ENCODE results near the gene MTMR12.

The MTMR12 gene

DNA sequence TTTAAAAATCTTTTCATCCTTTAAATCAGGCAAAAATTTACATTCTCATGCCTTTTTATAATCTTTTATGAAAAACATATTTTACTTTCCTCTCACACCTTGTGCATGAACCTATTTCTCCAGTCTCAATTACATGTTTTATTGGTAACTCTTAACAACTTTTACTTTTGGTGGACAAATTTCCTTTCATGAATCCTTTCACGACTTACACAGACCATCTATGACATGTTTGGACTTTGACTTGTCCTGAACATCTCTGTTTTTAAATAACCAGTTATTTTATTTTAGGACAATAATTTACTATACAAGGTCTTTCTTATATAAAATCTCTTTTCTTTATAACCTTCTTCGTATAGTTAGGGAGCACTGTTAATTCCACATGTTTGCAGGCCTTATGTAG lies 26.5 kb upstream of the MTMR12 start:
- Mint-ChIP-seq H3K36me3 (ENCODE audit: low read depth) (peaks cover 19% of the 10 kb centered on the region), H3K9me3 (peaks cover 57% of the 10 kb centered on the region), H3K4me1 (no peaks in the 10 kb centered on the region), H3K27ac (no peak overlapping the region), H3K4me3 (no peak overlapping the region), H3K27me3 (ENCODE audit: low read depth) (no peaks in the 10 kb centered on the region)
- TF ChIP-seq, protein P1, sequence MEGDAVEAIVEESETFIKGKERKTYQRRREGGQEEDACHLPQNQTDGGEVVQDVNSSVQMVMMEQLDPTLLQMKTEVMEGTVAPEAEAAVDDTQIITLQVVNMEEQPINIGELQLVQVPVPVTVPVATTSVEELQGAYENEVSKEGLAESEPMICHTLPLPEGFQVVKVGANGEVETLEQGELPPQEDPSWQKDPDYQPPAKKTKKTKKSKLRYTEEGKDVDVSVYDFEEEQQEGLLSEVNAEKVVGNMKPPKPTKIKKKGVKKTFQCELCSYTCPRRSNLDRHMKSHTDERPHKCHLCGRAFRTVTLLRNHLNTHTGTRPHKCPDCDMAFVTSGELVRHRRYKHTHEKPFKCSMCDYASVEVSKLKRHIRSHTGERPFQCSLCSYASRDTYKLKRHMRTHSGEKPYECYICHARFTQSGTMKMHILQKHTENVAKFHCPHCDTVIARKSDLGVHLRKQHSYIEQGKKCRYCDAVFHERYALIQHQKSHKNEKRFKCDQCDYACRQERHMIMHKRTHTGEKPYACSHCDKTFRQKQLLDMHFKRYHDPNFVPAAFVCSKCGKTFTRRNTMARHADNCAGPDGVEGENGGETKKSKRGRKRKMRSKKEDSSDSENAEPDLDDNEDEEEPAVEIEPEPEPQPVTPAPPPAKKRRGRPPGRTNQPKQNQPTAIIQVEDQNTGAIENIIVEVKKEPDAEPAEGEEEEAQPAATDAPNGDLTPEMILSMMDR (IDR thresholded peaks at IDR 0.05; ENCODE audit: unreplicated experiment in 3 of 3), result no peak

DNA sequence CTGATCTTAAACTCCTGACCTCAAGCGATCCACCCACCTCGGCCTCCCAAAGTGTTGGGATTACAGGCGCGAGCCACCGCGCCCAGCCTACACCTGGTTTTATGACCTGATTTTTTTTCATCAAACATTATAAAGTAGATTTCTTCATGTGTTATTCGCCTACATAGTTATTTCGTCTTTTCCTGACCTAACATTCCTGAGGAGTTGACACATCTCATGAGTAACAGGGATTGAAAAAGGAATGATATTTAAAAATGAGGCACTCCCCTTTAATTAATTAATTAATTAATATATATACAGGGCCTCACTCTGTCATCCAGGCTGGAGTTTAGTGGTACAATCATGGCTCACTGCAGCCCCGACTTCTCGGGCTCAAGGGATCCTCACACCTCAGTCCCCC lies 20.2 kb upstream of the MTMR12 start:
- H3K4me3 Mint-ChIP-seq, result no peak overlapping the region
- TF ChIP-seq, protein P1 (IDR thresholded peaks at IDR 0.05; ENCODE audit: unreplicated experiment in 3 of 3), result no peak
- H3K36me3 Mint-ChIP-seq (ENCODE audit: low read depth), result peaks cover under 1% of the 10 kb centered on the region
- peaks cover 11% of the 10 kb centered on the region for H3K4me1 Mint-ChIP-seq
- H3K27ac Mint-ChIP-seq, result no peak overlapping the region
- H3K9me3 Mint-ChIP-seq, result peaks cover 29% of the 10 kb centered on the region
- H3K27me3 Mint-ChIP-seq (ENCODE audit: low read depth), result peaks cover 6% of the 10 kb centered on the region

DNA sequence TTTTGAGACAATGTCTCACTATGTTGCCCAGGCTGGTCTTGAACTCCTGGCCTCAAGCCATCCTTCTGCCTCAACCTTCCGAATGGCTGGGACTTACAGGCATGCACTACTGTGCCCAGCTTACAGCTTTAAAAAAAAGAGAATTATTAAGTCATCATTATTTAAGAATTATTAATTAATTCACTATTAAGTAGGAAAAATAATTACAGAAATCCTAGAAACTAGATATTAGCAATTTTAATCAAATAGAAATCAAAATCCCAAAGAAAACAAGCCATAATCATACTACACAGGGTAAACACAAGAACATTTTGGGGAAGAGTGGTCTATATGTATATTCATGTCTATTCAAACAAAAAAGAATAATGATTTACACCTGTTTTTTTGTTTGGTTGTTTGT lies 19.6 kb upstream of the MTMR12 start:
- TF ChIP-seq, protein P1 (IDR thresholded peaks at IDR 0.05; ENCODE audit: unreplicated experiment in 3 of 3), result no peak
- peaks cover 11% of the 10 kb centered on the region for H3K4me1 Mint-ChIP-seq
- H3K27me3 Mint-ChIP-seq (ENCODE audit: low read depth), result peaks cover 6% of the 10 kb centered on the region
- peaks cover 28% of the 10 kb centered on the region for H3K9me3 Mint-ChIP-seq
- no peak overlapping the region for H3K27ac Mint-ChIP-seq
- H3K4me3 Mint-ChIP-seq, result no peak overlapping the region
- no peaks in the 10 kb centered on the region for H3K36me3 Mint-ChIP-seq (ENCODE audit: low read depth)

DNA sequence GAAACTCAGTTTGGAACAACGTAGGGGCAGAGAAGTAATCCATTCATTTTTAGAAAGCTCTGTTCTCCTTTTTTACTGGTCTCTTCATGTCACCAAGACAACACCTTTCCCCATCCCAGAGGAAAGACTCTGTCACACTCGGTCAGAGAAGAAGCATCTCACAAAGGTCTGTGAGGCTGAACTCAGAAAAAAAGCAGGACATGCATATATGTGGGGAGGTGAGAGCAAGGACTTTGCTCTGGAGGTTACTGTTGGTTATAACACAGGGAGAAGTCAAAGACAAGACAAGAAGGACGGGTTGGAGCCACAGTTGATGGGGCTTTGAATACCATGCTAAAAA lies 19.2 kb upstream of the MTMR12 start:
- H3K9me3 Mint-ChIP-seq, result peaks cover 28% of the 10 kb centered on the region
- no peaks in the 10 kb centered on the region for H3K36me3 Mint-ChIP-seq (ENCODE audit: low read depth)
- H3K4me3 Mint-ChIP-seq, result no peak overlapping the region
- H3K27ac Mint-ChIP-seq, result peak overlapping the region; percentile 68 to 86 (median 77)
- peaks cover 11% of the 10 kb centered on the region for H3K4me1 Mint-ChIP-seq
- peaks cover 6% of the 10 kb centered on the region for H3K27me3 Mint-ChIP-seq (ENCODE audit: low read depth)
- TF ChIP-seq, protein P1 (IDR thresholded peaks at IDR 0.05; ENCODE audit: unreplicated experiment in 3 of 3), result no peak

DNA sequence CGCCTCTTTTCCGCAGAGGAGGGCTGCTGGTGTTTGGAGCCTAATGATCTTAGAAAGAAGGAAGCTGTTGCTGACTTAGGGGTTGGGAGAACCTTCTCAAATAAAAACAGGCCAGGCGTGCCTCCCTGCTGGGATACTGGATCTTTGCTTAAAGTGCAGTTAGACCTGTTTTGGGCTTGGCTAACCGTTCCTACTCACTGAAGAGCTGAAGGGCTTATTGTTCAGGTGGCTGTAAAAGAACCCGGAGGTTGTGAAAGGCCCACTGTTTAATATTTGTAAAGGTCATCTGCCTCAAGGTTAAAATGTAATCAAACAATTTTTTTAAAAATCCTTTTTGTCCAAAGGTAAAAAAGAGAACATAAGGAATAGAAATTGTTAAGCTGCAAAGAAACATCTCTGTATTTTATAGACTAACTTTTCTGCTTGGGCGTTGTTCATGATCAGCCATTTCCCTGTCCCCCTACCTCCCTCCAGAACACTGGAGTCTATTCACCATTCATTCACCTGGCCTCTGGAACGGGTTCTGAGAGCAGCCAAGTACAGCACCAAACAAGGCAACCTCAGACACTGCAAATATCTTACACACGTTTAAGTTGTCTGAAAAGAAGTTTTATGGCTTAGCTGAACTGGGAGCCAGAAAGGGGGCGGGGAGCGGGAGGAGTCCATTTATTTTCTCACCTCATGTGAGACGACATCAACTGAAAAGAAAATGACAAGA lies 18.6 kb upstream of the MTMR12 start:
- H3K4me3 Mint-ChIP-seq, result no peak overlapping the region

More for the DNA sequence above, 18.6 kb upstream of the MTMR12 start:
- peaks cover 11% of the 10 kb centered on the region for H3K4me1 Mint-ChIP-seq
- H3K36me3 Mint-ChIP-seq (ENCODE audit: low read depth), result no peaks in the 10 kb centered on the region
- TF ChIP-seq, protein P1 (IDR thresholded peaks at IDR 0.05; ENCODE audit: unreplicated experiment in 3 of 3), result no peak
- peak overlapping the region; percentile 68 to 86 (median 77) for H3K27ac Mint-ChIP-seq
- H3K27me3 Mint-ChIP-seq (ENCODE audit: low read depth), result peaks cover 6% of the 10 kb centered on the region
- H3K9me3 Mint-ChIP-seq, result peaks cover 25% of the 10 kb centered on the region

Data from nephron (organoid).